HPDE6-E6E7 (cell line): ENCODE data around the gene PTBP1.
"Not testable (repeated sequence)": the region's sequence is repeated elsewhere in the genome, so short reads cannot be mapped to it uniquely, and the experiment has no call there.

Experiments
- DNase-seq: peaks from one replicate; pipeline ENCODE4 v3.0.0; 2011; ENCODE audit warnings: missing footprints; ENCODE audit errors: extremely low spot score

PTBP1 gene

DNA sequence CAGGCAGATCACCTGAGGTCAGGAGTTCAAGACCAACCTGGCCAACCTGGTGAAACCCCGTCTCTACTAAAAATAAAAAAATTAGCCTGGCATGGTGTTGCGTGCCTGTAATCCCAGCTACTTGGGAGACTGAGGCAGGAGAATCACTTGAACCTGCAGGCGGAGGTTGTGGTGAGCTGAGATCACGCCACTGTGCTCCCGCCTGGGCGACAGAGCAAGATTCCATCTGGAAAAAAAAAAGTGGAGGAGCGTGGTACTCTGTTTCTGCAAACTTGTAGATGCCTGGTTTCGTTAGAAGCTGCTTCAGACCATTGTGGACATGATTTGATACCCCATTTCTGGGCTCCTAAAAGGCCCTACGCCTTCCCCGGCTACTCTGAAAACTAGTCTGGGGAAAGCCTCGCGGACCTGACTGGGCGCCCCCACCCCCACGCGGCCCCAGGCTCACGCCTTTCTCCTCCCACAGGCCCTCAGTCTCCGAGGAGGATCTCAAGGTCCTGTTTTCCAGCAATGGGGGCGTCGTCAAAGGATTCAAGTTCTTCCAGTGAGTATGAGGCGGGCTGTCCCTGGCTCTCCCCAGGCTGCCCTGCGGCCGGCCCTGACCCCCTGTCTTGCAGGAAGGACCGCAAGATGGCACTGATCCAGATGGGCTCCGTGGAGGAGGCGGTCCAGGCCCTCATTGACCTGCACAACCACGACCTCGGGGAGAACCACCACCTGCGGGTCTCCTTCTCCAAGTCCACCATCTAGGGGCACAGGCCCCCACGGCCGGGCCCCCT is 13.0 kb downstream of the PTBP1 start:
- DNase-seq: no peak

GRCh38 chr19:810883-811489 is 13.7 kb downstream of the PTBP1 start:
- DNase-seq: no peak

DNA sequence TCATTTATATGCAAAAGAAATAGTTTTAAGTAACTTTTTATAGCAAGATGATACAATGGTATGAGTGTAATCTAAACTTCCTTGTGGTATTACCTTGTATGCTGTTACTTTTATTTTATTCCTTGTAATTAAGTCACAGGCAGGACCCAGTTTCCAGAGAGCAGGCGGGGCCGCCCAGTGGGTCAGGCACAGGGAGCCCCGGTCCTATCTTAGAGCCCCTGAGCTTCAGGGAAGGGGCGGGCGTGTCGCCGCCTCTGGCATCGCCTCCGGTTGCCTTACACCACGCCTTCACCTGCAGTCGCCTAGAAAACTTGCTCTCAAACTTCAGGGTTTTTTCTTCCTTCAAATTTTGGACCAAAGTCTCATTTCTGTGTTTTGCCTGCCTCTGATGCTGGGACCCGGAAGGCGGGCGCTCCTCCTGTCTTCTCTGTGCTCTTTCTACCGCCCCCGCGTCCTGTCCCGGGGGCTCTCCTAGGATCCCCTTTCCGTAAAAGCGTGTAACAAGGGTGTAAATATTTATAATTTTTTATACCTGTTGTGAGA is 14.3 kb downstream of the PTBP1 start:
- no peak for DNase-seq

- DNase-seq: no peak
Measured at GRCh38 chr19:812049-812746, 14.9 kb downstream of the PTBP1 start.

DNA sequence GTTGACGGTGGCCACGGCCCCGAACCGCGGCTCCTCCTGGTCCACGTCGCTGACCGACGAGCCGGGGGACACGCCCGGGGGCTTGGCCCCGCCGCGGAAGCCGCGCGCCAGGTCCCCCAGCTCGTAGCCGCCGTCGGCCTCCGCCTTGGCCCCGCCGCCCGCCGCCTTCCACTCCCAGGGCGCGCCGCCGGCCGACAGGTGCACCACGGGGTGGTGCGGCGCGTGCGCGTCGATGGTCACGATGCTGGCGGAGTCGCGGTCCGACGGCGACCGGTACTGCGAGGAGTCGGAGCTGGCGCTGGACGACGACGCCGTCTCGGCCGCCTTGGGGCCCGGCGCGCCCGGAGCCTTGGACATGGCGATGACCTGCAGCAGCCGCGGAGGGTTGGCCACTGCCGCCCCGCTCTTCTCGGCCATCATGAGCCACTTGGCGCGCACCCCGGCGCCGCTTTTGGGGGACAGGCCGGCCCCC is 15.5 kb downstream of the PTBP1 start:
- DNase-seq: no peak

GRCh38 chr19:813219-814151 is 16.2 kb downstream of the PTBP1 start:
- no peak for DNase-seq

- no peak for DNase-seq
Measured at GRCh38 chr19:814152-815078, 17.2 kb downstream of the PTBP1 start.

- DNase-seq: no peak
Measured at GRCh38 chr19:815079-815774, 18.0 kb downstream of the PTBP1 start.

- no peak for DNase-seq
Measured at GRCh38 chr19:815775-816499, 18.7 kb downstream of the PTBP1 start.

DNA sequence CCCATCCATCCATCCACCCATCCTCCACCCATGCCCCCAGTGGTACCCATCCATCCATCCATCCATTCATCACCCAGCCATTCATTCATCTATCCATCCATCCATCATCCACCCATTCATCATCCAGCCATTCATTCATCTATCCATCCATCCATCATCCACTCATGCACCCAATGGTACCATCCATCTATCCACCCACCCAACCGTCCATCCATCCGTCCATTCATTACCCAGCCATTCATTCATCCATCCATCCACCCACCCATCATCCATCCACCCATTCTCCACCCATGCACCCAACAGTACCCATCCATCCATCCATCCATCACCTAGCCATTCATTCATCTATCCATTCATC is 19.2 kb downstream of the PTBP1 start:
- no peak for DNase-seq

- not testable (repeated sequence) for DNase-seq
Measured at GRCh38 chr19:820212-820611, 23.0 kb downstream of the PTBP1 start.

- no peak for DNase-seq
Measured at GRCh38 chr19:821231-821824, 24.1 kb downstream of the PTBP1 start.

- DNase-seq: no peak
Measured at GRCh38 chr19:821825-822503, 24.7 kb downstream of the PTBP1 start, which contains the start of gene PLPPR3. Gene PLPPR3 (minus strand): TSS chr19:821955. CDS start chr19:821559, 396 bp downstream.

GRCh38 chr19:823565-824121 is 26.4 kb downstream of the PTBP1 start:
- DNase-seq: no peak

DNA sequence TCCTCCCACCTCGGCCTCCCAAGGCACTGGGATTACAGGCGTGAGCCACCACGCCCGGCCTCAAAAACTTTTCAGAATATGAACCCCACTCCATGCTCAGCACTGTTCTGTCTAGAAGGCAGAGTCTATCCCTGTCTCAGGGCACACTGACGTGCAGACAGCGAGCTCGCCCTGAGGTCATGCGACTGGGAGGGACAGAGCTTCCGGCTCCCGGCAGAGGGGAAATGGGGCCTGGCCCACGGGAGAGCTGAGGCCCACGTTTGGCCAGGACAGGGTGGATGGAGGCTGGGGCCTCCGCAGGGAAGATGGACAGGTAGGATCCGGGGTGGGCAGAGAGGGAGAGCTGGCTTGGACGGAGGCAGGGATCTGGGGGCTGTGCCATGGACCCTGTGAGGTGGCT is 27.6 kb downstream of the PTBP1 start:
- no peak for DNase-seq

DNA sequence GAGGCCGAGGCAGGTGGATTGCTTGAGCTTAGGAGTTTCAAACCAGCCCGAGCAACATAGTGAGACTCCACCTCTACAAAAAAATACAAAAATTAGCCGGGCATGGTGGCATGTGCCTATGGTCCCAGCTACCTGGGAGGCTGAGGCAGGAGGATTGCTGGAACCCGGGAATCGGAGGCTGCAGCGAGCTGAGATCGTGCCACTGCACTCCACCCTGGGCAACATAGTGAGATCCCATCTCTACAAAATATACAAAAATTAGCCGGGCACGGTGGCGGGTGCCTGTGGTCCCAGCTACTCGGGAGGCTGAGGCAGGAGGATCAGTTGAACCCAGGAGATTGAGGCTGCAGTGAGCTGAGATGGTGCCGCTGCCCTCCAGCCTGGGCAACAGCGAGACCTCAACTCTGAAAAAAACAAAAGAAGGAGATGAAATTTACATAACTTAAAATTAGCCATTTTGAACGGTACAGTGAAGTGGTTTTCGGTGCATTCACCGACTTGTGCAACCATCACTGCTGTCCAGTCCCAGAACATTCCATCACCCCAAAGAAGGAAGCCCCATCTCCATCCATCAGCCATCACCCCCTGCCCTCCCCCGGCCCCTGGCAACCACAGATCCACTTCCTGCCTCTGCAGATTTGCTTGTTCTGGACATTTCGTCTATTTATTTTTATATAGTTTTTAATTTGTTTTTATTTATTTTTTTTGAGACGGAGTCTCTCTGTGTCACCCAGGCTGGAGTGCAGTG is 28.8 kb downstream of the PTBP1 start:
- no peak for DNase-seq

- no peak for DNase-seq
Measured at GRCh38 chr19:827314-827709, 30.1 kb downstream of the PTBP1 start.
